ENCODE measurements around the gene TSPAN2. TPM values are rescaled to one million over a fixed set of nuclear protein-coding genes. Genes with fewer than 3 reads are reported as not detected.

The TSPAN2 gene
- 4.3 and 5.4 TPM in 2 replicates for total RNA-seq
- long read RNA-seq, partial matches to known transcripts: 0 of 5 reads
- long read RNA-seq, other reads (novel, unspliced or antisense): 1 of 5 reads

DNA sequence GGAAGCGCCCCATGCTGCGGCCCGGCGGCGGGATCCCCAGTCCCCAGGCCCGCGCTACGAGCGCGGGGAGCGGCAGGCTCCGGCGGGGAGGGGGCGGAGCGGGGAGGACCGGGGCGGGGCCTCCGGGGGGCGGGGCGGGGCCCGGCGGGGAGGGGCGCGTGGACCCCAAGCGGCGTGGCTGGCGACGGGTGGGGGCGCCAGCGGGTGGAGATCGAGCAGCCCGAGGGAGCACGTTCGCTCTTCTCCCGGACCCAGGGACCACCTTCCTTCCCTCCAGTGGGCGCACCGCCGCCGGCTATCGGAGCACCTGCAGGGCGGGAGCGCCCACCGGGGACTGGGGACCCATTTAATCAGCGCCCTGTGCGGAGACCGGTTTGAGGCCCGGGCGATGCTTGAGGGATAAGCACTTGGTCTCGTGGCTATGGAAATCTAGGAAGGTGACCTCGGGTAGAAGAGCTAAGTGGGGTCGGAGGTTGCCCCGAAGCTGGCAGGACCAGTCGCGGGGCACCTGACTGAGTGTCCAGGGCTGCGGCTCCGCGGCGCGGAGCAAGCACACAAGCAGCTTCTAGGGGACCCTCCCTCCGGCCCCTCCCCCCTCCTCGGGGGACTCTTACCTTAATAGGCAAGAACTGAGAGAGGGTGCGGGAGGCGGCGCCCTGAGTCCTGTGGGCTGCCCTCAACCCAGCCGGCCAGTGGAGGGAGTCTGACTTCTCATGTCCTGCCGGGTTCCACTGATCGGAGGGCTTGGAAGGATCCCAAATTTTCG, at the start of gene TSPAN2:
Gene TSPAN2 (minus strand): TSS at position 84 of the 766 bp plus-strand sequence. CDS start 71 bp downstream, at position 13.
- H3K4me3 Mint-ChIP-seq: peak within 1 kb of the TSS; percentile 89
- TF ChIP-seq, protein P1, sequence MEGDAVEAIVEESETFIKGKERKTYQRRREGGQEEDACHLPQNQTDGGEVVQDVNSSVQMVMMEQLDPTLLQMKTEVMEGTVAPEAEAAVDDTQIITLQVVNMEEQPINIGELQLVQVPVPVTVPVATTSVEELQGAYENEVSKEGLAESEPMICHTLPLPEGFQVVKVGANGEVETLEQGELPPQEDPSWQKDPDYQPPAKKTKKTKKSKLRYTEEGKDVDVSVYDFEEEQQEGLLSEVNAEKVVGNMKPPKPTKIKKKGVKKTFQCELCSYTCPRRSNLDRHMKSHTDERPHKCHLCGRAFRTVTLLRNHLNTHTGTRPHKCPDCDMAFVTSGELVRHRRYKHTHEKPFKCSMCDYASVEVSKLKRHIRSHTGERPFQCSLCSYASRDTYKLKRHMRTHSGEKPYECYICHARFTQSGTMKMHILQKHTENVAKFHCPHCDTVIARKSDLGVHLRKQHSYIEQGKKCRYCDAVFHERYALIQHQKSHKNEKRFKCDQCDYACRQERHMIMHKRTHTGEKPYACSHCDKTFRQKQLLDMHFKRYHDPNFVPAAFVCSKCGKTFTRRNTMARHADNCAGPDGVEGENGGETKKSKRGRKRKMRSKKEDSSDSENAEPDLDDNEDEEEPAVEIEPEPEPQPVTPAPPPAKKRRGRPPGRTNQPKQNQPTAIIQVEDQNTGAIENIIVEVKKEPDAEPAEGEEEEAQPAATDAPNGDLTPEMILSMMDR (conservative IDR thresholded peaks at IDR 0.05): peak; percentile 39
- peak; percentile 29 for DNase-seq (ENCODE audit: low read depth, low spot score)
- H3K4me1 Mint-ChIP-seq: peaks cover 17% of the 10 kb centered on the region
- H3K27ac Mint-ChIP-seq (ENCODE audit: unreplicated experiment): no peak within 1 kb of the TSS
- H3K9me3 Mint-ChIP-seq: no peaks in the 10 kb centered on the region
- no peaks in the 10 kb centered on the region for H3K36me3 Mint-ChIP-seq (ENCODE audit: low read depth)
- H3K27me3 Mint-ChIP-seq (ENCODE audit: low read depth): peaks cover 45% of the 10 kb centered on the region

DNA sequence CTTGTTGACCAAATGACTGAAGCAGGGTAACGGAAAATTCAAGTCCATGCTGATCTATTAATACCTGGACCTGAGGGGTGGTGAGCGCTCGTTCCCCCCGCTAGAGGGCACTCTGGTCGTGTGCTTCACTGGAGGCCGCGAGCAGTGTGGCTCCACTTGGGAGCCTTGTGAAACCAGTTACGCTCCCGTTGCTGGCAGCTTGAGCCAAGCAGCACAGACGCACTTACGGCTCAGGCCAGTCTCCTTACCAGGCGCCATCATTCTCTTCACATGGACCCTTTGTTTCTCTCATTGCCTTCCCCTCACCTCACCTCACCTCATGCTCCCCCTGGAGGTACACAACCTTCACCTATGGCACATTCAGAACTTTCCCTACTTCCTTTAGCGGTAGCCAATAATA, 49.7 kb upstream of the TSPAN2 start:
- DNase-seq (ENCODE audit: low read depth, low spot score): peak; percentile 73
- Mint-ChIP-seq H3K9me3 (no peaks in the 10 kb centered on the region), H3K27ac (ENCODE audit: unreplicated experiment) (no peak overlapping the region), H3K4me1 (no peaks in the 10 kb centered on the region), H3K27me3 (ENCODE audit: low read depth) (peaks cover 24% of the 10 kb centered on the region), H3K4me3 (no peak overlapping the region), H3K36me3 (ENCODE audit: low read depth) (no peaks in the 10 kb centered on the region)
- TF ChIP-seq, protein P1 (conservative IDR thresholded peaks at IDR 0.05): peak; percentile 95

DNA sequence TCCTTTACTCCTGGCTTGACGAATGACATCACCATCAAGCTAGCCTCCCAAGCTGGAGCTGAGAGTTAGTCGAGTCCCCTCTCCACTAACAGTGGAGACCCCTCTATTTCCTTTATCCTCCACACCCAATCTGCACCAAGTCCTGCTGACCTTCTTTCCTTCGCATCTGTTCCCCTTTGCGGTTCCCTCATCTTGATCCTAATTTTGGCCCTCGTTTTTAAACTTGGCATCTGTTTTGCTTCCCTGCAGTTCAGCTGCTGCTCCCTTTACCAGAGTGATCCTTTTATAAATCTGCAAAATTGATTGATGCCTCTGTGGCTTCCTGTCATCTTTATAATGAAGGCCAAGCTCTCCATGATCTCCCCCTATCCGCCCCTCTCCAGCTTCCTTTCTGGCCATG, 49.0 kb upstream of the TSPAN2 start:
- Mint-ChIP-seq H3K9me3 (no peaks in the 10 kb centered on the region), H3K27ac (ENCODE audit: unreplicated experiment) (no peak overlapping the region), H3K4me1 (no peaks in the 10 kb centered on the region), H3K27me3 (ENCODE audit: low read depth) (peaks cover 24% of the 10 kb centered on the region), H3K4me3 (no peak overlapping the region), H3K36me3 (ENCODE audit: low read depth) (no peaks in the 10 kb centered on the region)
- DNase-seq (ENCODE audit: low read depth, low spot score): no peak
- TF ChIP-seq, protein P1 (conservative IDR thresholded peaks at IDR 0.05): no peak

DNA sequence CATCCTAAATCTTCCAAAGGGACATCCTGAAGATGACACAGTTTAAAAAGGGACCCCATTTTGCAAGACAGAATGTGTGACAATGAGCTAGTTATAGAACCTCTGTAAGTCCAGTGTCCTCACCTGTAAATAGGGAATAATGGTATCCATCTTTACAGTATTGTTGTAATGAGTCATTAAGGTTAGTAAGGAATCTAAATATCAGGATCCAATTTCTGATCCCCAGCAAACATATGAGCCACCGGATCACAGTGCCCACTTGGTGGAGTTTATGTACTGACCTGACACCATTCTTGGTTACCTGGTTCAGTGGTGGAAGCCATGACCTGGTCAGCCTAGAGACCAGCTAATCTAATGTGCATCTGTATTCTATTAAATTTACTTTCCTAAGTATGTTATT, 47.9 kb upstream of the TSPAN2 start:
- Mint-ChIP-seq H3K36me3 (ENCODE audit: low read depth) (no peaks in the 10 kb centered on the region), H3K27me3 (ENCODE audit: low read depth) (peaks cover 26% of the 10 kb centered on the region), H3K27ac (ENCODE audit: unreplicated experiment) (no peak overlapping the region), H3K9me3 (no peaks in the 10 kb centered on the region), H3K4me3 (no peak overlapping the region), H3K4me1 (no peaks in the 10 kb centered on the region)
- no peak for DNase-seq (ENCODE audit: low read depth, low spot score)
- TF ChIP-seq, protein P1 (conservative IDR thresholded peaks at IDR 0.05): no peak

DNA sequence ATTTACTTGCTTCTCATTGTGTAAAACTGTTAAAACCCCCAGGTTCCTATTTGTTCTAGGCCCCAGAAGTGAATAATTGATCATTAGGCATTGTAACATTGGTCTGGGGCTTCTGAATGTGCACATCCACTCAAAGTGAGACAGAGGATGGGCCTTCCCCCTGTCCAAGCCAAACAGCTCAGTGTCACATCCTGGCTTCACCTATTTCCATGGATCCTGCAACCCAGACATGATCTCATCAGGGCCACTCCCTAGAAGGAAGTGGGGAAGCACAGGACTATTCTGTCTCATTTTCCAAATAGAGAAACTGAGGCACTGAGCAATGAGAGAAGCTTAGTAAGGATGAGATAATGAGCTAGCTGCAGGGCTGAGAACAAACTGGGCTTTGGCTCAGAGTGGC, 47.4 kb upstream of the TSPAN2 start:
- Mint-ChIP-seq H3K27me3 (ENCODE audit: low read depth) (peaks cover 26% of the 10 kb centered on the region), H3K4me1 (no peaks in the 10 kb centered on the region), H3K27ac (ENCODE audit: unreplicated experiment) (no peak overlapping the region), H3K36me3 (ENCODE audit: low read depth) (no peaks in the 10 kb centered on the region), H3K9me3 (no peaks in the 10 kb centered on the region), H3K4me3 (no peak overlapping the region)
- no peak for DNase-seq (ENCODE audit: low read depth, low spot score)
- TF ChIP-seq, protein P1 (conservative IDR thresholded peaks at IDR 0.05): no peak
